C4-2B (cell line): ENCODE measurements around the gene MADD.

Source experiments
- CTCF ChIP-seq: fragments of 450-650 bp; conservative IDR thresholded peaks from 2 replicates; pipeline ENCODE4 v1.5.1; 2017; ENCODE audit warnings: mild to moderate bottlenecking
- ZFX ChIP-seq: fragments of 450-650 bp; IDR thresholded peaks from 2 replicates; pipeline ENCODE4 v1.6.1; 2017

DNA sequence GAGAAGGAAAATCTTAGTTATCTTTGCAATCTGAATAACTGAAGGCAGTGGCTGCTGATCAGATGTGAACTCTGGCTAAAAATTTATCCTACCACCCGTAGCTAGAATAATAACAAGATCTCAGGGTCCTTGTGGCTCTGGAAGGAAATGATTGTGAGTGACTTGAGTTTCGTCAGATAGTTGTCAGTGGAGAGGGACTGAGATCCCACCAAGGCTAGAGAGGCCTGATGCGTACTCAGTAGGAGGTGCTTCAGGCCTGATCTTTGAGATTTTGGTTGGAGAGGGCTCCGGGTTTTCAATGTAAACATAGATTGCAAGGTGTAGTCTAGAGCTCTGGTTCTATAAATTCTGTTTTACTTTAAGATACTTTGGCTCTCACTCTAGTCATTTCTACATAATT, 1.4 kb downstream of the MADD start:
- TF ChIP-seq CTCF (no peak), ZFX (no peak)
